HepG2 (cell line): ENCODE results near the gene PNKP. TPM values are rescaled to one million over a fixed set of nuclear protein-coding genes. Genes with fewer than 3 reads are reported as not detected.

Source experiments
- ARNT ChIP-seq: fragments of 450-650 bp; IDR thresholded peaks from 2 replicates; pipeline ENCODE4 v1.6.1; 2017
- CREM ChIP-seq, 2 experiments: sonication (generic) in 1 of 2; formaldehyde crosslinking in 1 of 2; IDR thresholded peaks; 2 replicates each; pipeline versions ENCODE4 v1.4.0 to v1.6.1; 2016 to 2020; ENCODE audit warnings: antibody characterized with exemption in 1 of 2, mild to moderate bottlenecking in 1 of 2, missing genetic modification reagents in 1 of 2
- JUND ChIP-seq: sonication (generic); formaldehyde crosslinking; IDR thresholded peaks from 2 replicates; pipeline ENCODE4 v1.8.0; 2022; ENCODE audit warnings: mild to moderate bottlenecking, missing genetic modification reagents
- LCORL ChIP-seq, 2 experiments: fragments of 450-650 bp in 1 of 2; sonication (generic) in 1 of 2; formaldehyde crosslinking in 1 of 2; IDR thresholded peaks; 2 replicates each; pipeline versions ENCODE4 v1.5.0 to v1.6.1; 2017 to 2020; ENCODE audit warnings: antibody characterized with exemption in 1 of 2, missing genetic modification reagents in 1 of 2
- NR1H2 ChIP-seq: sonication (generic); formaldehyde crosslinking; IDR thresholded peaks from 2 replicates; pipeline ENCODE4 v1.8.1; 2022; ENCODE audit warnings: low read depth, missing genetic modification reagents, borderline replicate concordance
- TEAD3 ChIP-seq: optimal IDR thresholded peaks from 2 replicates; pipeline ENCODE3; 2016; ENCODE audit warnings: borderline replicate concordance
- YY1 ChIP-seq: IDR thresholded peaks from 2 replicates; pipeline ENCODE4 v1.6.1; 2011; ENCODE audit warnings: low read length, low read depth, moderate library complexity, mild to moderate bottlenecking; ENCODE audit not compliant: insufficient read depth, insufficient replicate concordance
- ZC3H13 ChIP-seq: sonication (generic); formaldehyde crosslinking; IDR thresholded peaks from 2 replicates; pipeline ENCODE4 v1.8.1; 2023; ENCODE audit warnings: mild to moderate bottlenecking, missing genetic modification reagents, moderate library complexity
- ZFP41 ChIP-seq: sonication (generic); formaldehyde crosslinking; IDR thresholded peaks from 2 replicates; pipeline ENCODE4 v1.4.0; 2020; ENCODE audit warnings: mild to moderate bottlenecking, missing genetic modification reagents, borderline replicate concordance
- ZNF124 ChIP-seq: sonication (generic); formaldehyde crosslinking; IDR thresholded peaks from 2 replicates; pipeline ENCODE4 v1.4.0; 2020; ENCODE audit warnings: missing genetic modification reagents
- ZNF317 ChIP-seq: sonication (generic); formaldehyde crosslinking; IDR thresholded peaks from 2 replicates; pipeline ENCODE4 v1.5.0; 2020; ENCODE audit warnings: mild to moderate bottlenecking, missing genetic modification reagents
- ZNF333 ChIP-seq: sonication (generic); formaldehyde crosslinking; IDR thresholded peaks from 2 replicates; pipeline ENCODE4 v1.4.0; 2020; ENCODE audit warnings: mild to moderate bottlenecking, missing genetic modification reagents, borderline replicate concordance
- polyA plus RNA-seq, 8 experiments: library from polyadenylated mRNA; depleted of rRNA in 3 of 8; stranded (reverse) in 7 of 8; unstranded in 1 of 8; fragments of >200 nt; fragmentation: Illumina TruSeq in 4 of 8; extraction: Trizol in 4 of 8; gene quantifications; 2 replicates each; pipeline versions ENCODE4 v1.2.1 to v1.2.3, GENCODE V29; 2011 to 2016; ENCODE audit warnings: low read depth in 4 of 8, missing spikeins in 1 of 8, mixed read lengths in 1 of 8; ENCODE audit not compliant: insufficient read depth in 1 of 8
- total RNA-seq, 5 experiments: library from RNA; depleted of rRNA; stranded (reverse); fragments of >200 nt; fragmentation: Illumina TruSeq; extraction: Trizol; gene quantifications; 2 replicates each; pipeline ENCODE4 v1.2.3, GENCODE V29; 2016; ENCODE audit warnings: low read depth in 1 of 5
- TF ChIP-seq, protein P1 (sequence below): IDR thresholded peaks from 2 replicates; pipeline ENCODE4 v1.6.1; 2016; ENCODE audit warnings: mild to moderate bottlenecking, missing biosample characterization, missing genetic modification reagents
- TF ChIP-seq, protein P2 (sequence below): sonication (generic); formaldehyde crosslinking; IDR thresholded peaks from 2 replicates; pipeline ENCODE4 v1.4.0; 2020; ENCODE audit warnings: mild to moderate bottlenecking, missing genetic modification reagents
- TF ChIP-seq, protein P3 (sequence below): sonication (generic); formaldehyde crosslinking; IDR thresholded peaks from 2 replicates; pipeline ENCODE4 v1.9.0; 2021; ENCODE audit warnings: missing genetic modification reagents, borderline replicate concordance
- TF ChIP-seq, protein P4 (sequence below): sonication (generic); formaldehyde crosslinking; IDR thresholded peaks from 2 replicates; pipeline ENCODE4 v1.4.0; 2020; ENCODE audit warnings: missing genetic modification reagents, borderline replicate concordance
- TF ChIP-seq, protein P5 (sequence below): IDR thresholded peaks from 2 replicates; pipeline ENCODE4 v1.6.1; 2016; ENCODE audit warnings: low read depth
- TF ChIP-seq, protein P6 (sequence below): sonication (generic); formaldehyde crosslinking; IDR thresholded peaks from 2 replicates; pipeline ENCODE4 v1.5.0; 2020; ENCODE audit warnings: mild to moderate bottlenecking, missing genetic modification reagents

The PNKP gene
- total and polyA plus RNA-seq, 2 of the 13 experiments (the other 11 are each of a cell fraction or from before 2014, with no cell fraction given), result 12.7 to 27.1 TPM

DNA sequence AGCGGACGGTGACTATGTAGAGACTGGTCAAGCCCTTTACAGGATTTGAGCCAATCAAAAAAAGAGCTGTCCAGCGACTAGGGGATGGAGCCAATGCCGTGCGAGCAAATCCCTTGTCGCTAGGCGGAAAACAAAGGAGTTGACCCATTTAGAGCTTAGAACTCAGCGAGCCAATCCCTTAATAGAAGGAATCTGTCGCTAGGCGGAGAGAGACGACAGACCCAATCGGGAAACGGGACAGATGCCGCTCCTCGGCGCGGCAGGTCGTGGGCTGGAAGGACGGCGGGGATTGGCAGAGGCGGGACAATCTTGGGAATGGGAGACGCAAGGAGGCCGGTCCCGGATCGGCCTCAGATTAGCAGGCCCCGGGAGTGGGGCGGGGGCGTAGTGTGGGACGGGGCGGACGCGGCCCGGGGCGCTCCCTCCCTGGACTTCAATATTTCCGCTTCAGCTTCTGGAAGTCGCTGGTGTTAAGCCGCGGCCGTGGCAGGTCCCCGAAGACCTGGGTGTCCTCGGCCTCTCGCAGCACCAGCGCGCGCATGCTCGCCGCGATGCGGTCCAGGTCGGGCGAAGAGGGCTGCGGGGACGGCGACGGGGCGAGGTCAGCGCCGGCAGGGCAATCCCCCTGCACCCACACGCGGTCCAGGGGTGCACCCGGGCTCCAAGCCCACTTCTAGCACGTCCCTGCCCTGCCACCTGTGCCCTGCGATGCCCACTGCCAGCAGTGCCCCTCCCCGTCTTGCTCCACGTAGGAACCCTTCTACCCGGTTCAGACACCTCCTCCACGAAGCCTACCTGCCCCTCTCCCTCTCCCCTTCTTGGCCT lies 2.3 kb upstream of the PNKP start (continued):
- TF ChIP-seq, protein P1, sequence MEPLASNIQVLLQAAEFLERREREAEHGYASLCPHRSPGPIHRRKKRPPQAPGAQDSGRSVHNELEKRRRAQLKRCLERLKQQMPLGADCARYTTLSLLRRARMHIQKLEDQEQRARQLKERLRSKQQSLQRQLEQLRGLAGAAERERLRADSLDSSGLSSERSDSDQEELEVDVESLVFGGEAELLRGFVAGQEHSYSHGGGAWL (CRISPR knock-in tag), result peak; percentile 86
- TF ChIP-seq, protein P2, sequence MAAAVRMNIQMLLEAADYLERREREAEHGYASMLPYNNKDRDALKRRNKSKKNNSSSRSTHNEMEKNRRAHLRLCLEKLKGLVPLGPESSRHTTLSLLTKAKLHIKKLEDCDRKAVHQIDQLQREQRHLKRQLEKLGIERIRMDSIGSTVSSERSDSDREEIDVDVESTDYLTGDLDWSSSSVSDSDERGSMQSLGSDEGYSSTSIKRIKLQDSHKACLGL (CRISPR knock-in tag), result peak; percentile 89
- TF ChIP-seq ZNF333 (CRISPR knock-in tag) (peak; percentile 85), ARNT (no peak), TEAD3 (CRISPR knock-in tag) (peak; percentile 60), YY1 (peak; percentile 74), ZFP41 (CRISPR knock-in tag) (peak; percentile 77; the same call in 1 of the 2 replicates), LCORL (IDR thresholded peaks at IDR 0.05) (no peak), LCORL (CRISPR knock-in tag; IDR thresholded peaks at IDR 0.05) (0 out of 2 replicates have a peak, but pooled peaks have one; percentile 43), JUND (0 out of 2 replicates have a peak, but pooled peaks have one; percentile 45), NR1H2 (0 out of 2 replicates have a peak, but pooled peaks have one; percentile 47), ZNF317 (CRISPR knock-in tag) (no peak), ZNF124 (CRISPR knock-in tag) (no peak), ZC3H13 (CRISPR knock-in tag) (peak; percentile 53), CREM (IDR thresholded peaks at IDR 0.05) (peak; percentile 82), CREM (CRISPR knock-in tag; IDR thresholded peaks at IDR 0.05) (no peak)
- TF ChIP-seq, protein P3, sequence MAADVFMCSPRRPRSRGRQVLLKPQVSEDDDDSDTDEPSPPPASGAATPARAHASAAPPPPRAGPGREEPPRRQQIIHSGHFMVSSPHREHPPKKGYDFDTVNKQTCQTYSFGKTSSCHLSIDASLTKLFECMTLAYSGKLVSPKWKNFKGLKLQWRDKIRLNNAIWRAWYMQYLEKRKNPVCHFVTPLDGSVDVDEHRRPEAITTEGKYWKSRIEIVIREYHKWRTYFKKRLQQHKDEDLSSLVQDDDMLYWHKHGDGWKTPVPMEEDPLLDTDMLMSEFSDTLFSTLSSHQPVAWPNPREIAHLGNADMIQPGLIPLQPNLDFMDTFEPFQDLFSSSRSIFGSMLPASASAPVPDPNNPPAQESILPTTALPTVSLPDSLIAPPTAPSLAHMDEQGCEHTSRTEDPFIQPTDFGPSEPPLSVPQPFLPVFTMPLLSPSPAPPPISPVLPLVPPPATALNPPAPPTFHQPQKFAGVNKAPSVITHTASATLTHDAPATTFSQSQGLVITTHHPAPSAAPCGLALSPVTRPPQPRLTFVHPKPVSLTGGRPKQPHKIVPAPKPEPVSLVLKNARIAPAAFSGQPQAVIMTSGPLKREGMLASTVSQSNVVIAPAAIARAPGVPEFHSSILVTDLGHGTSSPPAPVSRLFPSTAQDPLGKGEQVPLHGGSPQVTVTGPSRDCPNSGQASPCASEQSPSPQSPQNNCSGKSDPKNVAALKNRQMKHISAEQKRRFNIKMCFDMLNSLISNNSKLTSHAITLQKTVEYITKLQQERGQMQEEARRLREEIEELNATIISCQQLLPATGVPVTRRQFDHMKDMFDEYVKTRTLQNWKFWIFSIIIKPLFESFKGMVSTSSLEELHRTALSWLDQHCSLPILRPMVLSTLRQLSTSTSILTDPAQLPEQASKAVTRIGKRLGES, result no peak
- TF ChIP-seq, protein P4, sequence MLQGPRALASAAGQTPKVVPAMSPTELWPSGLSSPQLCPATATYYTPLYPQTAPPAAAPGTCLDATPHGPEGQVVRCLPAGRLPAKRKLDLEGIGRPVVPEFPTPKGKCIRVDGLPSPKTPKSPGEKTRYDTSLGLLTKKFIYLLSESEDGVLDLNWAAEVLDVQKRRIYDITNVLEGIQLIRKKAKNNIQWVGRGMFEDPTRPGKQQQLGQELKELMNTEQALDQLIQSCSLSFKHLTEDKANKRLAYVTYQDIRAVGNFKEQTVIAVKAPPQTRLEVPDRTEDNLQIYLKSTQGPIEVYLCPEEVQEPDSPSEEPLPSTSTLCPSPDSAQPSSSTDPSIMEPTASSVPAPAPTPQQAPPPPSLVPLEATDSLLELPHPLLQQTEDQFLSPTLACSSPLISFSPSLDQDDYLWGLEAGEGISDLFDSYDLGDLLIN (CRISPR knock-in tag), result 0 out of 2 replicates have a peak, but pooled peaks have one; percentile 29
- TF ChIP-seq, protein P5, sequence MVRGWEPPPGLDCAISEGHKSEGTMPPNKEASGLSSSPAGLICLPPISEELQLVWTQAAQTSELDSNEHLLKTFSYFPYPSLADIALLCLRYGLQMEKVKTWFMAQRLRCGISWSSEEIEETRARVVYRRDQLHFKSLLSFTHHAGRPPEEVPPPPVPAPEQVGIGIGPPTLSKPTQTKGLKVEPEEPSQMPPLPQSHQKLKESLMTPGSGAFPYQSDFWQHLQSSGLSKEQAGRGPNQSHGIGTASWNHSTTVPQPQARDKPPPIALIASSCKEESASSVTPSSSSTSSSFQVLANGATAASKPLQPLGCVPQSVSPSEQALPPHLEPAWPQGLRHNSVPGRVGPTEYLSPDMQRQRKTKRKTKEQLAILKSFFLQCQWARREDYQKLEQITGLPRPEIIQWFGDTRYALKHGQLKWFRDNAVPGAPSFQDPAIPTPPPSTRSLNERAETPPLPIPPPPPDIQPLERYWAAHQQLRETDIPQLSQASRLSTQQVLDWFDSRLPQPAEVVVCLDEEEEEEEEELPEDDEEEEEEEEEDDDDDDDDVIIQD (CRISPR knock-in tag), result no peak
- TF ChIP-seq, protein P6, sequence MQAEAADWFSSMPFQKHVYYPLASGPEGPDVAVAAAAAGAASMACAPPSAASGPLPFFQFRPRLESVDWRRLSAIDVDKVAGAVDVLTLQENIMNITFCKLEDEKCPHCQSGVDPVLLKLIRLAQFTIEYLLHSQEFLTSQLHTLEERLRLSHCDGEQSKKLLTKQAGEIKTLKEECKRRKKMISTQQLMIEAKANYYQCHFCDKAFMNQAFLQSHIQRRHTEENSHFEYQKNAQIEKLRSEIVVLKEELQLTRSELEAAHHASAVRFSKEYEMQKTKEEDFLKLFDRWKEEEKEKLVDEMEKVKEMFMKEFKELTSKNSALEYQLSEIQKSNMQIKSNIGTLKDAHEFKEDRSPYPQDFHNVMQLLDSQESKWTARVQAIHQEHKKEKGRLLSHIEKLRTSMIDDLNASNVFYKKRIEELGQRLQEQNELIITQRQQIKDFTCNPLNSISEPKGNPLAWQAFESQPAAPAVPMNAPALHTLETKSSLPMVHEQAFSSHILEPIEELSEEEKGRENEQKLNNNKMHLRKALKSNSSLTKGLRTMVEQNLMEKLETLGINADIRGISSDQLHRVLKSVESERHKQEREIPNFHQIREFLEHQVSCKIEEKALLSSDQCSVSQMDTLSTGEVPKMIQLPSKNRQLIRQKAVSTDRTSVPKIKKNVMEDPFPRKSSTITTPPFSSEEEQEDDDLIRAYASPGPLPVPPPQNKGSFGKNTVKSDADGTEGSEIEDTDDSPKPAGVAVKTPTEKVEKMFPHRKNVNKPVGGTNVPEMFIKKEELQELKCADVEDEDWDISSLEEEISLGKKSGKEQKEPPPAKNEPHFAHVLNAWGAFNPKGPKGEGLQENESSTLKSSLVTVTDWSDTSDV (CRISPR knock-in tag), result no peak; the same call in 1 of the 2 replicates
